WTC11 (cell line): ENCODE results near the gene ADAT2.

Source experiments
- CTCF ChIP-seq: fragments of 200-600 bp; IDR thresholded peaks from 2 replicates; pipeline ENCODE4 v1.8.0; 2022; ENCODE audit warnings: antibody characterized with exemption
- E2F1 ChIP-seq: sonication (generic); formaldehyde crosslinking; IDR thresholded peaks from 2 replicates; pipeline ENCODE4 v1.8.0; 2022; ENCODE audit warnings: mild to moderate bottlenecking, missing genetic modification reagents
- NR2C2 ChIP-seq: sonication (generic); formaldehyde crosslinking; IDR thresholded peaks from 2 replicates; pipeline ENCODE4 v1.8.0; 2022; ENCODE audit warnings: mild to moderate bottlenecking, missing genetic modification reagents
- SOX15 ChIP-seq: fragments of 250-450 bp; sonication (Bioruptor Pico); IDR thresholded peaks from 2 replicates; pipeline ENCODE4 v1.9.0; 2021; ENCODE audit warnings: mild to moderate bottlenecking

- TF ChIP-seq SOX15 (CRISPR knock-in tag), result no peak
- no peak for TF ChIP-seq E2F1 (CRISPR knock-in tag)
- no peak for TF ChIP-seq CTCF
- TF ChIP-seq NR2C2 (CRISPR knock-in tag), result no peak
Measured at GRCh38 chr6:143432588-143432987, 17.9 kb downstream of the ADAT2 start.
